SK-N-SH treated with all-trans-retinoic acid at 6 μM for 48 hours (cell line): ENCODE measurements around the gene UFM1.

Source experiments
- CREB5 ChIP-seq: fragments of 250-450 bp; sonication (Bioruptor Pico); IDR thresholded peaks from 2 replicates; pipeline ENCODE4 v1.5.1; 2020; ENCODE audit warnings: low read depth, mild to moderate bottlenecking, moderate library complexity
- ESRRG ChIP-seq: fragments of 250-450 bp; sonication (Bioruptor Pico); IDR thresholded peaks from 2 replicates; pipeline ENCODE4 v1.6.1; 2021; ENCODE audit warnings: mild to moderate bottlenecking
- PATZ1 ChIP-seq: fragments of 250-450 bp; sonication (Bioruptor Pico); IDR thresholded peaks from 2 replicates; pipeline ENCODE4 v1.8.0; 2020; ENCODE audit warnings: mild to moderate bottlenecking, moderate library complexity, borderline replicate concordance
- POU6F1 ChIP-seq: fragments of 250-450 bp; sonication (Bioruptor Pico); IDR thresholded peaks from 2 replicates; pipeline ENCODE4 v1.8.0; 2021; ENCODE audit warnings: low read depth, mild to moderate bottlenecking, moderate library complexity, borderline replicate concordance
- RARB ChIP-seq: fragments of 250-450 bp; sonication (Bioruptor Pico); IDR thresholded peaks from 2 replicates; pipeline ENCODE4 v1.8.0; 2021; ENCODE audit warnings: mild to moderate bottlenecking, moderate library complexity
- SNAI2 ChIP-seq: fragments of 250-450 bp; sonication (Bioruptor Pico); IDR thresholded peaks from 2 replicates; pipeline ENCODE4 v1.5.0; 2020; ENCODE audit warnings: mild to moderate bottlenecking, moderate library complexity
- TOX ChIP-seq: fragments of 250-450 bp; sonication (Bioruptor Pico); IDR thresholded peaks from 2 replicates; pipeline ENCODE4 v1.8.0; 2021; ENCODE audit warnings: mild to moderate bottlenecking, moderate library complexity, borderline replicate concordance
- ZFP30 ChIP-seq: fragments of 450-650 bp; formaldehyde crosslinking; IDR thresholded peaks from 2 replicates; pipeline ENCODE4 v1.5.0; 2022; ENCODE audit warnings: mild to moderate bottlenecking, moderate library complexity
- ZNF565 ChIP-seq: fragments of 450-650 bp; formaldehyde crosslinking; conservative IDR thresholded peaks from 2 replicates; pipeline ENCODE4 v1.5.0; 2020; ENCODE audit warnings: low read depth, mild to moderate bottlenecking, moderate library complexity
- TF ChIP-seq, protein P1 (sequence below): fragments of 250-450 bp; sonication (Bioruptor Pico); IDR thresholded peaks from 2 replicates; pipeline ENCODE4 v1.5.1; 2021; ENCODE audit warnings: mild to moderate bottlenecking, moderate library complexity

DNA sequence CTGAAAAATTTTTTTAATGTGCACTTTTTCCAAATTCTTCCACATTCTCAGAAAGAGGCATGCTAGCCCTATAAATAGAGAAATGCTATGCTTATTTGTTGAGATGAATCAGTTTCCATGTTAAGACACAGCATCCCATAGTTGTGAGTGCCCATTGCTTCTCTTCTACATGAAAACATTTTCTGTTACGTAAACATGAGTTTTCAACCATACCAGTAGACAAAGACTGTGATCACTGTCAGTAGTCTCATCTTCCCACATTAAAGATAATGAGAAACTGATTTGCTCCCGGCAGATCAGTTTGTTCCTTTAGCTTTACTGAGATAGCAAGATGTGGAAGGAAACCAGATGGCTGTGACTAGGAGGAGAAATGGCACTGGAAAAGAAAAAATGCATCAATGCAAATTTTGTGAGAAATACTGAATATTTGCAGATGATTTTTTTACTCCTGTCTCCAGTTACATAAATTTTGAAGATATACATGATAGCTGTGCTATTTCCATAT is 45.8 kb upstream of the UFM1 start:
- no peak for TF ChIP-seq TOX (CRISPR knock-in tag)
- no peak for TF ChIP-seq CREB5 (CRISPR knock-in tag)
- no peak for TF ChIP-seq ZNF565 (CRISPR knock-in tag)
- no peak for TF ChIP-seq POU6F1 (CRISPR knock-in tag)
- no peak for TF ChIP-seq SNAI2
- no peak for TF ChIP-seq ZFP30 (CRISPR knock-in tag)
- TF ChIP-seq PATZ1 (CRISPR knock-in tag), result no peak
- no peak for TF ChIP-seq ESRRG (CRISPR knock-in tag)
- no peak for TF ChIP-seq RARB (CRISPR knock-in tag)
- TF ChIP-seq, protein P1, sequence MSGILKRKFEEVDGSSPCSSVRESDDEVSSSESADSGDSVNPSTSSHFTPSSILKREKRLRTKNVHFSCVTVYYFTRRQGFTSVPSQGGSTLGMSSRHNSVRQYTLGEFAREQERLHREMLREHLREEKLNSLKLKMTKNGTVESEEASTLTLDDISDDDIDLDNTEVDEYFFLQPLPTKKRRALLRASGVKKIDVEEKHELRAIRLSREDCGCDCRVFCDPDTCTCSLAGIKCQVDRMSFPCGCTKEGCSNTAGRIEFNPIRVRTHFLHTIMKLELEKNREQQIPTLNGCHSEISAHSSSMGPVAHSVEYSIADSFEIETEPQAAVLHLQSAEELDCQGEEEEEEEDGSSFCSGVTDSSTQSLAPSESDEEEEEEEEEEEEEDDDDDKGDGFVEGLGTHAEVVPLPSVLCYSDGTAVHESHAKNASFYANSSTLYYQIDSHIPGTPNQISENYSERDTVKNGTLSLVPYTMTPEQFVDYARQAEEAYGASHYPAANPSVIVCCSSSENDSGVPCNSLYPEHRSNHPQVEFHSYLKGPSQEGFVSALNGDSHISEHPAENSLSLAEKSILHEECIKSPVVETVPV (CRISPR knock-in tag), result no peak
